ENCODE results near the gene PRDM11.
A peak's percentile ranks its signal among the peaks of the same experiment; 100 is the strongest.

The PRDM11 gene

DNA sequence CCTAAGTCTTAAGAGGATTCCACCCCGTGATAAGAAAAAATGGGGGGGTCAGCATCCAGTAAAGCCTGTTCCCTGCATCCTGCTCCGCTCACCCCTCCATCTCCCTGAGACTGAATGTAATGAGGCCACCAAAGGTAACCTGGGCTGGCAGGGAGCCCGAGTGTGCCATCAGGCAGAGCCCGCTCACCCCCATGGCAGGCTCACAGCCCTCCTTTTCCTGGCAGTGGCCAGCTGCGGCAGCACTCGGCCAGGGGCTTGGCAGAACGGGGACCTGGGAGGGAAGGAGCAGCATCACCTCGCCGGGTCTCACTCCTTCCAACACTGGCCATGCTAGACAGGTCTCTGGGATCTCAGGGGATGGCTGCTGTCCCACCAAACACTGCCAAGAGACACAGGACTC is 64.4 kb downstream of the PRDM11 start:
- no peak for DNase-seq (ENCODE audit: low spot score)

DNA sequence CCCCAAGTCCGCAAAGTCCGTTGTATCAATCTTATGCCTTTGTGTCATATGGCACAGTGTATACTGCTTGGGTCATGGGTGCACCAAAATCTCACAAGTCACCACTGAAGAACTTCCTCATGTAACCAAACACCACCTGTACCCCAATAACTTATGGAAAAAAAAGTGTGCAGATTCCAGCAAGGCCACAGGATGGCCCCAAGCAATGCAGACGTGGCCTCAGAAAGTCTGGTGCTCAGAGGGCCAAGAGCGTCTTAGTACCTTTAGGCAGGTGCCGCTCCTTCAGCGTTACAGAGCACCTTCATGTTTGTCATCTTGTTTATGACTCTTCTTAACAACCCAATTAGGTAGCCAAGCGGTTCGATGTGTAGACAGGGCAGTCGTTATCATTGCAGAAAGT is 65.3 kb downstream of the PRDM11 start:
- DNase-seq (ENCODE audit: low spot score), result no peak

DNA sequence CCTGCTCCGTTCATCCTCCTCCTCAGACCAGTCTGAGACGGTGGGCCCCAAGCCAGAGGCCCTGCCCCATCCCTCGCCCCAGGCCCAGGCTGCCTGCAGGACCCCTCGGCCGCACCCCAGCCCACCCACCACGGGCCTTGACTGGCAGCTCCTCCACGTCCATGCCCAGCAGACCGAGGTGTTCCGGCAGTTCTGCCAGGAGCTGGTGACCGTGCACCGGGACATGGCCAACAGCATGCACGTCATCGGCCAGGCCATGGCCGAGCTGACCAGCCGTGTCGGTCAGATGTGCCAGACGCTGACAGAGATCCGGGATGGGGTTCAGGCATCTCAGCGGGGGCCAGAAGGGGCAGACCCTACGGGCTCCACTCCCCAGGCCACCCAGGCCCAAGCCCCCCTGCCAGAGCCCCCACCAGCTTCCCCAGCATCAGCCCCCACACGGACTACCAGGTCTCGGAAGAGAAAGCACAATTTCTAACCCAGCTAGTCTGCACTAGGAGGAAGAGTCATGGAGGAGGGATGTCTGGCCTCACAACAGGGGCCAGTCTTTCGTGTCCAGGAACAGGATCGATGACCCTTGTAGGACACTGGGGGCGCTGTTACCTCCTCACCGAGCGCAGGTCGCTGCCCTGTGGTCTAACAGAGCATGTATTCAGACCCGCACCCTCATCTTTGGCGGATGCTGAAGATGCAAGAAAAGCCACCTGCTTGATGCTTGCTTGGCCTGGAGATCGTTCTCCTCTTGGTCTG is 66.3 kb downstream of the PRDM11 start:
- DNase-seq (ENCODE audit: low spot score), result peak; percentile 72

DNA sequence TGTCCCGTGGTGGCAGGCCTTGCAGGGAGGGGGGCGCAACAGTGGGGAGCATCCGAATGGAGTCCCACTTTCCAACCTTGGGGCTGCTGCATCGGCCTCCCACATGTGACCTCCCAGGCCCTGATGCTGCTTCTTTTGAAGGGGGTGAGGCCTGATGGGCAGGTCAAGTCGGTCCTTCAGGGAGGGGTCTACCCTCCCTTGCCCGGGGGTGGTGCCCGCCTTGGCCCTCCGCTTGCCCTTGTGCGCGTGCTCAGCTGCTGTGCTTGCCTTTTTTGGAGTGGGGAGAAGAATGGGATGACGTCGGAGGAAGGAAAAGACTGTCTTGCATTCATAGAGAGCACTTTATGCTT is 66.9 kb downstream of the PRDM11 start:
- no peak for DNase-seq (ENCODE audit: low spot score)

GRCh38 chr11:45213717-45214116 is 67.3 kb downstream of the PRDM11 start:
- no peak for DNase-seq (ENCODE audit: low spot score)

DNA sequence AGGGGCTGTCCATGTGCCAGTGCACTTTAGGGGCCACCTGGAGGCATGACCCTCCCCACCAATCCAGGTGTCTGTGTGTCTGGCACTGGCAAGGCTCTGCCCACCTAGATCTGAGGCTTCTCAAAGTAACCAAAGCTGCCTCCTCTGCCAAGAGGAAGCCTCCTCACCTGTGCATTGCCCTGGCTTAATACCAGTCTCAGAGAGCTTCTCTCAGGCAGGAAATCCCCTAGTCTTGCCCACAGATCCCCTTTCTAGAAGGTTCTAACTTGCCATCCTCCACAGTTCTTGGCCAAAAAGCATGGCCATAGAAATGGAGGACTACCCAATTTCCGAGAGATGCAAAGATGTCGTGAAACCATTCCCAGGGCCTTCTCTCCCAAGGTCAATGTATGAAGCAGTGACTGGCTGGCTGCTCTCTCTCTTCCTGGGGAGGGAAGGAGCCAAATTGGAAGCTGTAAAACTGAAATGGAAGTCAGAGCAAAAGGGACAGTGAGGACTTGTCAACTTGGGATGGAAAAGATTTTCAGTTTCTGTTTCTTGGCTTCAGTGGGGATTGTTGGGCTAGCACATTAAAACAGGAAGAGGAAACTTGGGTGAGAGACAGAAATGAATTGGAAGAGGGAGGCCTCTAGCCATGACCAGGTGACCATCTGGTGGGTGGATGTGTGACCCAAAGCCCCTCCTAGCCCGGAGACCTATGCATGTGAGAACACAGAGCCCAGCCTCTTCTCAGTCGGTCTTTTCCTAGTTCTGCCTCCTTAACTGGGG is 68.8 kb downstream of the PRDM11 start:
- DNase-seq (ENCODE audit: low spot score), result no peak

GRCh38 chr11:45216031-45216430 is 69.6 kb downstream of the PRDM11 start:
- DNase-seq (ENCODE audit: low spot score), result no peak

GRCh38 chr11:45216901-45217300 is 70.5 kb downstream of the PRDM11 start:
- no peak for DNase-seq (ENCODE audit: low spot score)

GRCh38 chr11:45217991-45218390 is 71.6 kb downstream of the PRDM11 start:
- no peak for DNase-seq (ENCODE audit: low spot score)

DNA sequence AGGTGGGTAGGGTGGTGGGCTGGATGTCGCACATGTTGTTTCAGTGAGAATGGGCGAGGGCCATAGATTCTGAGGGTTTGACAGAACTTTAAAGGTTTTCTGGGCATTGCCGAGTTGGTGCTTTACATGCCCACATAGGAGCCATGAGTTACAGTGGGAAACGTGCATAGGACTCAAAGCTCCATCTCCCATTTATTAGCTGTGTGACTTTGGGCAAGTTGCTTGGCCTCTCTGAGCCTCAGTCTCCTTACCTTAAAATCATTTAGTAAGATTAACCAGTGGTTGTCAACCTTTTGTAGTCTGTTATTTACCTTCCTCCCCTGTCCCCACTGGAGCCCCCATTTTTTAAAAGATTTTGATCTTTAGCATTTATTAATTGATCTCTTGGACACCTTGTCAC is 72.3 kb downstream of the PRDM11 start:
- no peak for DNase-seq (ENCODE audit: low spot score)

DNA sequence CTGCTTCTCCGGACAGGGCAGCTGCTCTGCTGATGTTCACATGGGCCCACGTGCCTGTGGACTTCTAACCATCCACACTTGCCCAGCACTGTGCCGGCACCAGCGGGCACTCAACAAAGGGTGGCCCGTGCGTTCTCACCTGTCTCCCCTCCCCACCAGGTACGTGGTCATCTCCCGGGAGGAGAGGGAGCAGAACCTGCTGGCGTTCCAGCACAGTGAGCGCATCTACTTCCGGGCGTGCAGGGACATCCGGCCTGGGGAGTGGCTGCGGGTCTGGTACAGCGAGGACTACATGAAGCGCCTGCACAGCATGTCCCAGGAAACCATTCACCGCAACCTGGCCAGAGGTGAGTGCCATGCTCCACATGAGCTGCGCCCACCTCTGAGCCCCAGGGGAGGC is 73.0 kb downstream of the PRDM11 start:
- no peak for DNase-seq (ENCODE audit: low spot score)

- DNase-seq (ENCODE audit: low spot score), result no peak
Observed at GRCh38 chr11:45223496-45223895, 77.1 kb downstream of the PRDM11 start.

GRCh38 chr11:45224766-45225165 is 78.3 kb downstream of the PRDM11 start:
- DNase-seq (ENCODE audit: low spot score), result no peak

DNA sequence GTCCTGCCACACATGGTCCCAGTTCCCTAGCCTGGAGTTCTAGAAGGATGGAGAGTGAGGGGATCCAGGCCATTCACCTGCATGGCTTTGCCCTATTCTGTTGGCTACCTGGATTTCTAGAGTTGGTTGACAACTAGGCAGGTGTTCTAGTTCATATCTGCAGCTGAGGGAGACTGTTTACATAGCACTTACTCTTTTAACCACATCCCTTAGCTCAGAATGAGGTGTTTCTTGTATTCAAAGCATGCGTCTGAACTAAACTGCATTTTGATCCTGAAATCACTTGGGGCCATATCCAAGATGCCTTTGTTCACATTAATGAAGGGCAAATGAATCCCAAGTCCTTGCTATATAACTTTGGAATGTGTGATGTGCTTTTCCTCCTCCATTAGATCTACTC is 78.8 kb downstream of the PRDM11 start:
- DNase-seq (ENCODE audit: low spot score), result no peak

- no peak for DNase-seq (ENCODE audit: low spot score)
Observed at GRCh38 chr11:45225961-45226871, 79.8 kb downstream of the PRDM11 start.

- no peak for DNase-seq (ENCODE audit: low spot score)
Observed at GRCh38 chr11:45226901-45227300, 80.5 kb downstream of the PRDM11 start.

DNA sequence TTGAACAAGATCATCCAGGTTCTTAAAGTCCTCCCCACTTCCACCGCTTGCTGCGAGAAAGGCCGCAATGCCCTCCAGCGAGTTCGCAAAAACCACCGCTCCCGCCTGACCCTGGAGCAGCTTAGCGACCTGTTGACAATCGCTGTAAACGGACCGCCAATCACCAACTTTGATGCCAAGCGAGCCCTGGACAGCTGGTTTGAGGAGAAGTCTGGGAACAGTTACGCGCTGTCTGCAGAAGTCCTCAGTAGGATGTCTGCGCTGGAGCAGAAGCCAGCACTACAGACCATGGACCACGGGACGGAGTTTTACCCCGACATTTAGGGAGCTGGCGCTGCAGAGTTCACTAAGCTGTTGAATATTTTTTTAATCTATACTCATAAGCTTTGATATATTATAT is 81.4 kb downstream of the PRDM11 start:
- DNase-seq (ENCODE audit: low spot score), result no peak

DNA sequence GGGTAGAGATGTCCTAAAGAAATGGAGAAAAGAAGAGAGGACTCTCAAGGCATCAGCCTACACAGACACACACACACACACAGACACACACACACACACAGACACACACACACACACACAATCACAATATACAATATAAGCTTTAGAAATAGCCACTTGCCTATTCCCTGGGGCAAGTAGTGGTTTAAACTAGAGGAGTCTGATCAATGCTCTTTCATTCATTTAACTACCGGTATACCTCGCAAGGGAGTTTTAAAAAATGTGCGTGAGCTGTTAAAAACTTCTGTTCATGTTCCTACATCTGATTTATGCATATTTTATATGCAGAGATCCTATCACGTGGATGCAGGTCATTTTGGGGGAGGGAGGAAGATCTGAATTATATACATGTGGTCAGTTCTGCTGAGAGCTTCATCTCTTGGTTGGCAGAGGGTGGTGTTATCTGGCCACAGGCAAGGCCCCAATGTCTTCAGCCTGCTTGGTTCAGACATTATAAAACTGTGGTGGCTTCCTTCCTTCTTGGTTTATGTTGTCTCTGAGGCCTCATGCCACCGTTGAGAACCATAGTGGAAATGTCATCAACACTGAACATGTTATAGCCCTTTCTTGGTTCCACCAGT is 83.1 kb downstream of the PRDM11 start:
- no peak for DNase-seq (ENCODE audit: low spot score)

- DNase-seq (ENCODE audit: low spot score), result no peak
Observed at GRCh38 chr11:45232341-45233080, 86.1 kb downstream of the PRDM11 start.

DNA sequence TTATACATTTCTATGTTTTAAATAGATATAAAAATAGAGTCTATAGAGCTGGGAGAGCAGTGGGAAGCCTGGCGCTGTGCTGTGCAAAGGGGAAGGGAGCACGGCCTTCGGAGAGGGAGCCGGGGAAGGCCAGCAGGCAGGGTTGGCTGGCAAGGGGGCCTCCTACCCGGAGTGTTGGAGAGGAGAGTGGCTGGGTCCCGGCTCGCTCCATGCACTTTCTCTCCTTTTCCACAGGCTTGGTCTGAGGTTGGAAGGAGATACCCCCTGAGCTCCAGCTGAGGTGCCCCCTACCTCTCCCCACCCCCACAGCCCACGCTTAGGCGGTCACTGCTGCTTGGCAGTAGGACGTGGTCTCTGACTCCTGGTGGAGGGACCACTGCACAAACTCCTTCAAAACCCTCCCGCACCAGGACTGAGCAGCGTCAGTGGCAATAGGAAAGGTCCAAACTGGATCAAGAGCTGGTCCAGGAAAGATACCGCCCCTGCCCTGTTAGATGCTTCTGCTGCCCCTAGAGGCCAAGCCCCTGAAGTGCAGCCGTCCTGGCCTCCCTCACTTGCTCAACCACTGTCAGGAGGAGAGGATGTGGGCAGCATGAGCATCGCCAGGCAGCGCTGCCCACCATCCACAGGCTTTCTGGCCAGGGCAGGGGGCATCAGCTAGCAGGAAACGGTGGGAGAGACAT is 86.8 kb downstream of the PRDM11 start:
- DNase-seq (ENCODE audit: low spot score), result peak; percentile 84

GRCh38 chr11:45233804-45234170 is 87.3 kb downstream of the PRDM11 start:
- no peak for DNase-seq (ENCODE audit: low spot score)
